WTC11 (cell line): ENCODE data around the gene MDM4. TPM values are rescaled to one million over a fixed set of nuclear protein-coding genes. Genes with fewer than 3 reads are reported as not detected.

Experiments
- ATAC-seq: fragments of 200-7000 bp; cut with Tn5 transposase; 2 replicates; pipeline ENCODE4 v1.10.0; 2021; ENCODE audit warnings: mild to moderate bottlenecking, moderate library complexity
- CTCF ChIA-PET: fragments of 300-600 bp; sonication (Branson Sonifier 250); formaldehyde crosslinking; loops from one replicate; lab custom pipeline; 2021; ENCODE audit warnings: antibody characterized with exemption; lab: Charles Lee
- POLR2A ChIA-PET: fragments of 350-600 bp; sonication (Branson Sonifier 250); formaldehyde crosslinking; loops from one replicate; lab custom pipeline; 2021; ENCODE audit warnings: antibody characterized with exemption; lab: Charles Lee
- DNase-seq: peaks from one replicate; pipeline ENCODE4 v3.0.0; 2021; ENCODE audit warnings: low spot score
- H3K27ac Mint-ChIP-seq: 2 replicates; pipeline ENCODE4 v1.8.0; 2021; ENCODE audit warnings: mixed read lengths
- H3K27me3 Mint-ChIP-seq: 2 replicates; pipeline ENCODE4 v1.8.0; 2021; ENCODE audit warnings: low read depth, mild to moderate bottlenecking, moderate library complexity, mixed read lengths
- H3K36me3 Mint-ChIP-seq: 2 replicates; pipeline ENCODE4 v1.8.0; 2021; ENCODE audit warnings: mixed read lengths
- H3K4me1 Mint-ChIP-seq: 2 replicates; pipeline ENCODE4 v1.8.0; 2022; ENCODE audit warnings: mixed read lengths
- H3K4me3 Mint-ChIP-seq: 2 replicates; pipeline ENCODE4 v1.8.0; 2021; ENCODE audit warnings: mild to moderate bottlenecking, moderate library complexity, mixed read lengths
- H3K9me3 Mint-ChIP-seq: 2 replicates; pipeline ENCODE4 v1.8.0; 2021; ENCODE audit warnings: mixed read lengths
- CREB1 ChIP-seq: sonication (generic); formaldehyde crosslinking; IDR thresholded peaks from 2 replicates; pipeline ENCODE4 v1.8.0; 2023; ENCODE audit warnings: mild to moderate bottlenecking, missing genetic modification reagents
- CTCF ChIP-seq: fragments of 200-600 bp; IDR thresholded peaks from 2 replicates; pipeline ENCODE4 v1.8.0; 2022; ENCODE audit warnings: antibody characterized with exemption
- HMGA2 ChIP-seq: fragments of 250-450 bp; sonication (Bioruptor Pico); IDR thresholded peaks from 2 replicates; pipeline ENCODE4 v1.4.0; 2021; ENCODE audit warnings: mild to moderate bottlenecking, moderate library complexity
- IRF2 ChIP-seq: sonication (generic); formaldehyde crosslinking; IDR thresholded peaks from 2 replicates; pipeline ENCODE4 v1.8.0; 2022; ENCODE audit warnings: low read depth, missing genetic modification reagents, borderline replicate concordance
- NR3C1 ChIP-seq: sonication (generic); formaldehyde crosslinking; conservative IDR thresholded peaks from 2 replicates; pipeline ENCODE4 v1.8.1; 2023; ENCODE audit warnings: low read depth, mild to moderate bottlenecking, missing genetic modification reagents
- SMAD3 ChIP-seq: sonication (generic); formaldehyde crosslinking; IDR thresholded peaks from 2 replicates; pipeline ENCODE4 v1.8.0; 2022; ENCODE audit warnings: missing genetic modification reagents, mild to moderate bottlenecking, borderline replicate concordance
- TP53 ChIP-seq: sonication (generic); formaldehyde crosslinking; IDR thresholded peaks from 2 replicates; pipeline ENCODE4 v1.8.1; 2023; ENCODE audit warnings: mild to moderate bottlenecking, missing genetic modification reagents
- ZNF232 ChIP-seq: sonication (generic); formaldehyde crosslinking; IDR thresholded peaks from 2 replicates; pipeline ENCODE4 v1.8.0; 2022; ENCODE audit warnings: mild to moderate bottlenecking, missing genetic modification reagents
- ZNF317 ChIP-seq: sonication (generic); formaldehyde crosslinking; IDR thresholded peaks from 2 replicates; pipeline ENCODE4 v1.8.1; 2023; ENCODE audit warnings: low read depth, mild to moderate bottlenecking, moderate library complexity, missing genetic modification reagents, borderline replicate concordance
- total RNA-seq: library from RNA; stranded (reverse); gene quantifications from 3 replicates; pipeline ENCODE4 v1.2.3, GENCODE V29; 2021
- TF ChIP-seq, protein P1 (sequence below): sonication (generic); formaldehyde crosslinking; IDR thresholded peaks from 2 replicates; pipeline ENCODE4 v1.8.0; 2023; ENCODE audit warnings: missing genetic modification reagents, mild to moderate bottlenecking, borderline replicate concordance
- TF ChIP-seq, protein P2 (sequence below): sonication (generic); formaldehyde crosslinking; IDR thresholded peaks from 2 replicates; pipeline ENCODE4 v1.8.1; 2022; ENCODE audit warnings: low read depth, missing genetic modification reagents, borderline replicate concordance
- TF ChIP-seq, protein P3 (sequence below): fragments of 250-450 bp; sonication (Bioruptor Pico); IDR thresholded peaks from 2 replicates; pipeline ENCODE4 v1.9.0; 2021; ENCODE audit warnings: mild to moderate bottlenecking
- TF ChIP-seq, protein P4 (sequence below): fragments of 250-450 bp; sonication (Bioruptor Pico); IDR thresholded peaks from 2 replicates; pipeline ENCODE4 v1.9.0; 2021; ENCODE audit warnings: moderate library complexity, mild to moderate bottlenecking, inconsistent platforms, borderline replicate concordance

MDM4 gene
- total RNA-seq, 1 experiment from 2014 or later: 76.2 TPM

- TF ChIP-seq, protein P1, sequence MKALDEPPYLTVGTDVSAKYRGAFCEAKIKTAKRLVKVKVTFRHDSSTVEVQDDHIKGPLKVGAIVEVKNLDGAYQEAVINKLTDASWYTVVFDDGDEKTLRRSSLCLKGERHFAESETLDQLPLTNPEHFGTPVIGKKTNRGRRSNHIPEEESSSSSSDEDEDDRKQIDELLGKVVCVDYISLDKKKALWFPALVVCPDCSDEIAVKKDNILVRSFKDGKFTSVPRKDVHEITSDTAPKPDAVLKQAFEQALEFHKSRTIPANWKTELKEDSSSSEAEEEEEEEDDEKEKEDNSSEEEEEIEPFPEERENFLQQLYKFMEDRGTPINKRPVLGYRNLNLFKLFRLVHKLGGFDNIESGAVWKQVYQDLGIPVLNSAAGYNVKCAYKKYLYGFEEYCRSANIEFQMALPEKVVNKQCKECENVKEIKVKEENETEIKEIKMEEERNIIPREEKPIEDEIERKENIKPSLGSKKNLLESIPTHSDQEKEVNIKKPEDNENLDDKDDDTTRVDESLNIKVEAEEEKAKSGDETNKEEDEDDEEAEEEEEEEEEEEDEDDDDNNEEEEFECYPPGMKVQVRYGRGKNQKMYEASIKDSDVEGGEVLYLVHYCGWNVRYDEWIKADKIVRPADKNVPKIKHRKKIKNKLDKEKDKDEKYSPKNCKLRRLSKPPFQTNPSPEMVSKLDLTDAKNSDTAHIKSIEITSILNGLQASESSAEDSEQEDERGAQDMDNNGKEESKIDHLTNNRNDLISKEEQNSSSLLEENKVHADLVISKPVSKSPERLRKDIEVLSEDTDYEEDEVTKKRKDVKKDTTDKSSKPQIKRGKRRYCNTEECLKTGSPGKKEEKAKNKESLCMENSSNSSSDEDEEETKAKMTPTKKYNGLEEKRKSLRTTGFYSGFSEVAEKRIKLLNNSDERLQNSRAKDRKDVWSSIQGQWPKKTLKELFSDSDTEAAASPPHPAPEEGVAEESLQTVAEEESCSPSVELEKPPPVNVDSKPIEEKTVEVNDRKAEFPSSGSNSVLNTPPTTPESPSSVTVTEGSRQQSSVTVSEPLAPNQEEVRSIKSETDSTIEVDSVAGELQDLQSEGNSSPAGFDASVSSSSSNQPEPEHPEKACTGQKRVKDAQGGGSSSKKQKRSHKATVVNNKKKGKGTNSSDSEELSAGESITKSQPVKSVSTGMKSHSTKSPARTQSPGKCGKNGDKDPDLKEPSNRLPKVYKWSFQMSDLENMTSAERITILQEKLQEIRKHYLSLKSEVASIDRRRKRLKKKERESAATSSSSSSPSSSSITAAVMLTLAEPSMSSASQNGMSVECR (CRISPR knock-in tag): no peak
- TF ChIP-seq NR3C1: no peak
- TF ChIP-seq, protein P2, sequence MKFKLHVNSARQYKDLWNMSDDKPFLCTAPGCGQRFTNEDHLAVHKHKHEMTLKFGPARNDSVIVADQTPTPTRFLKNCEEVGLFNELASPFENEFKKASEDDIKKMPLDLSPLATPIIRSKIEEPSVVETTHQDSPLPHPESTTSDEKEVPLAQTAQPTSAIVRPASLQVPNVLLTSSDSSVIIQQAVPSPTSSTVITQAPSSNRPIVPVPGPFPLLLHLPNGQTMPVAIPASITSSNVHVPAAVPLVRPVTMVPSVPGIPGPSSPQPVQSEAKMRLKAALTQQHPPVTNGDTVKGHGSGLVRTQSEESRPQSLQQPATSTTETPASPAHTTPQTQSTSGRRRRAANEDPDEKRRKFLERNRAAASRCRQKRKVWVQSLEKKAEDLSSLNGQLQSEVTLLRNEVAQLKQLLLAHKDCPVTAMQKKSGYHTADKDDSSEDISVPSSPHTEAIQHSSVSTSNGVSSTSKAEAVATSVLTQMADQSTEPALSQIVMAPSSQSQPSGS: no peak
- TF ChIP-seq, all 79 proteins: peak for 0
Observed at GRCh38 chr1:204530932-204531331, 14.7 kb downstream of the MDM4 start (continued).

DNA sequence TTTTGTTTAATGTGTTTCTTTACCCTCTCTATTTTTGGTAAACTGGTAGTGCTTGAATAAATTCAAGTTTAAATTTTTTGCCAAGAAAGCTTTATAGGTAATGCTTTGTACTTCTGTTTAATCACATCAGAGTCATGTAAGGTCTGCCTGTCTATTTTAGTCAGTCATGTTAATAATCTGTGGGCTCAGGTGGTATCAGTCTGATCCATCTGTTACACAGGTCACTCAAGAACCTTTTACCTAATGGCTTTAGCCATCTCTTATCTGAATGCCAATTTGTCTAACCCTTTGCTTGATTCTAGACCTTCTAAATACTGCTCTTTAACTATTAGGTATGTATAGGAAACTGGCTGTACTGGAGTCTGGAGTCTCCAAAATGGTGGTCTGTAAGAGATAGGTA lies 16.6 kb downstream of the MDM4 start:
- no peak for DNase-seq
- Mint-ChIP-seq H3K36me3 (peaks cover 71% of the 10 kb centered on the region), H3K27me3 (no peaks in the 10 kb centered on the region), H3K27ac (no peak overlapping the region), H3K4me1 (no peaks in the 10 kb centered on the region), H3K9me3 (no peaks in the 10 kb centered on the region), H3K4me3 (no peak overlapping the region)
- POLR2A ChIA-PET: no interaction called here
- CTCF ChIA-PET: interaction anchor here (1.7 kb wide), 1 partner anchor 87 kb away, joined by 5 read pairs; no protein-coding TSS in a partner anchor
- no peak for ATAC-seq
- TF ChIP-seq ZNF232 (CRISPR knock-in tag) (no peak), ZNF317 (no peak), HMGA2 (CRISPR knock-in tag) (no peak), IRF2 (CRISPR knock-in tag) (no peak), SMAD3 (CRISPR knock-in tag) (no peak), TP53 (CRISPR knock-in tag) (no peak), CREB1 (no peak), CTCF (no peak)
- TF ChIP-seq, protein P3, sequence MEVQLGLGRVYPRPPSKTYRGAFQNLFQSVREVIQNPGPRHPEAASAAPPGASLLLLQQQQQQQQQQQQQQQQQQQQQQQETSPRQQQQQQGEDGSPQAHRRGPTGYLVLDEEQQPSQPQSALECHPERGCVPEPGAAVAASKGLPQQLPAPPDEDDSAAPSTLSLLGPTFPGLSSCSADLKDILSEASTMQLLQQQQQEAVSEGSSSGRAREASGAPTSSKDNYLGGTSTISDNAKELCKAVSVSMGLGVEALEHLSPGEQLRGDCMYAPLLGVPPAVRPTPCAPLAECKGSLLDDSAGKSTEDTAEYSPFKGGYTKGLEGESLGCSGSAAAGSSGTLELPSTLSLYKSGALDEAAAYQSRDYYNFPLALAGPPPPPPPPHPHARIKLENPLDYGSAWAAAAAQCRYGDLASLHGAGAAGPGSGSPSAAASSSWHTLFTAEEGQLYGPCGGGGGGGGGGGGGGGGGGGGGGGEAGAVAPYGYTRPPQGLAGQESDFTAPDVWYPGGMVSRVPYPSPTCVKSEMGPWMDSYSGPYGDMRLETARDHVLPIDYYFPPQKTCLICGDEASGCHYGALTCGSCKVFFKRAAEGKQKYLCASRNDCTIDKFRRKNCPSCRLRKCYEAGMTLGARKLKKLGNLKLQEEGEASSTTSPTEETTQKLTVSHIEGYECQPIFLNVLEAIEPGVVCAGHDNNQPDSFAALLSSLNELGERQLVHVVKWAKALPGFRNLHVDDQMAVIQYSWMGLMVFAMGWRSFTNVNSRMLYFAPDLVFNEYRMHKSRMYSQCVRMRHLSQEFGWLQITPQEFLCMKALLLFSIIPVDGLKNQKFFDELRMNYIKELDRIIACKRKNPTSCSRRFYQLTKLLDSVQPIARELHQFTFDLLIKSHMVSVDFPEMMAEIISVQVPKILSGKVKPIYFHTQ (CRISPR knock-in tag): no peak
- TF ChIP-seq, protein P4, sequence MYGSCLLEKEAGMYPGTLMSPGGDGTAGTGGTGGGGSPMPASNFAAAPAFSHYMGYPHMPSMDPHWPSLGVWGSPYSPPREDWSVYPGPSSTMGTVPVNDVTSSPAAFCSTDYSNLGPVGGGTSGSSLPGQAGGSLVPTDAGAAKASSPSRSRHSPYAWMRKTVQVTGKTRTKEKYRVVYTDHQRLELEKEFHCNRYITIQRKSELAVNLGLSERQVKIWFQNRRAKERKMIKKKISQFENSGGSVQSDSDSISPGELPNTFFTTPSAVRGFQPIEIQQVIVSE (CRISPR knock-in tag): no peak
